Measurements from ENCODE around the gene BRDT. TPM values are rescaled to one million over a fixed set of nuclear protein-coding genes. Genes with fewer than 3 reads are reported as not detected.

Gene BRDT
- total and polyA plus RNA-seq, 7 donors = not detected

DNA sequence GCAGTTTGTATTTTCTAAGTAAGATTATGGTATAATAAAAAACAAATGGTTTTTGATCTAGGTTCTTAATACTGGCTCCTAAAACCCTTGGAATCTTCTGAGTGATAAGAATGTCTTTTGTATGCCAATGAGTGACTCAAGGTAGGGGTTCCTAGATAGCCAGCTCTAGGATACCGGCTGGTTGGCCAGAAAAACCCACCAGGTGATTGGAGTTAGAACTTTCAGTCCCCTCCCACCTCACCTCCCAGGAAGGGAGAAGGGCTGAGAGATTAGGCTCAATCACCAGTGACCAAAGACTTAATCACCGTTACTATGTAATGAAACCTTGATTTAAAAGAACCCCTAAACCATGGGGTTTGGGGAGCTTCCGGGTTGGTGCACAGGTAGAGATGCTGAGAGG is 8.7 kb upstream of the BRDT start:
- TF ChIP-seq EP300 (IDR thresholded peaks at IDR 0.05) (no peak), POLR2A (IDR thresholded peaks at IDR 0.05) (no peak), POLR2AphosphoS5 (IDR thresholded peaks at IDR 0.05) (no peak), CTCF (IDR thresholded peaks at IDR 0.05) (no peak)
- DNase-seq = no peak
- Histone ChIP-seq H3K4me1 (no peaks in the 10 kb centered on the region), H3K4me3 (no peak overlapping the region), H3K27me3 (no peaks in the 10 kb centered on the region), H3K9me3 (no peaks in the 10 kb centered on the region), H3K36me3 (no peaks in the 10 kb centered on the region), H3K27ac (no peak overlapping the region)
- intact Hi-C loops (cut with DNase I) = no loop called here
- 88 to 90% methylated on average over 3 of the region's 3 CpGs for WGBS, 2 donors

GRCh38 chr1:91944087-91944486 is 5.1 kb upstream of the BRDT start:
- 88 to 91% methylated on average over 3 of the region's 3 CpGs for WGBS, 2 donors
- Histone ChIP-seq H3K4me1 (no peaks in the 10 kb centered on the region), H3K36me3 (no peaks in the 10 kb centered on the region), H3K9me3 (no peaks in the 10 kb centered on the region), H3K4me3 (no peak overlapping the region), H3K27me3 (no peaks in the 10 kb centered on the region), H3K27ac (no peak overlapping the region)
- no peak for DNase-seq
- TF ChIP-seq POLR2AphosphoS5 (IDR thresholded peaks at IDR 0.05) (no peak), POLR2A (IDR thresholded peaks at IDR 0.05) (no peak), EP300 (IDR thresholded peaks at IDR 0.05) (no peak), CTCF (IDR thresholded peaks at IDR 0.05) (no peak)
- intact Hi-C loops (cut with DNase I) = no loop called here

- no peak for TF ChIP-seq CTCF (IDR thresholded peaks at IDR 0.05)
- TF ChIP-seq POLR2AphosphoS5 (IDR thresholded peaks at IDR 0.05) = no peak
- no peak for TF ChIP-seq POLR2A (IDR thresholded peaks at IDR 0.05)
- no peak for TF ChIP-seq EP300 (IDR thresholded peaks at IDR 0.05)
- DNase-seq = no peak
- no peak overlapping the region for H3K27ac ChIP-seq
Observed at GRCh38 chr1:91948097-91948496, 1.1 kb upstream of the BRDT start.

GRCh38 chr1:91948501-91949355 is 473 bp upstream of the BRDT start:
- intact Hi-C loops (cut with DNase I) = no loop called here
- Histone ChIP-seq H3K36me3 (no peaks in the 10 kb centered on the region), H3K9me3 (no peaks in the 10 kb centered on the region), H3K27me3 (no peaks in the 10 kb centered on the region), H3K27ac (no peak overlapping the region), H3K4me1 (no peaks in the 10 kb centered on the region), H3K4me3 (no peak overlapping the region)
- TF ChIP-seq POLR2A (IDR thresholded peaks at IDR 0.05) (no peak), POLR2AphosphoS5 (IDR thresholded peaks at IDR 0.05) (no peak), EP300 (IDR thresholded peaks at IDR 0.05) (no peak)
- WGBS, 2 donors = 76 to 88% methylated on average over 29 of the region's 29 CpGs
- no peak for DNase-seq

More at GRCh38 chr1:91948097-91948496, 1.1 kb upstream of the BRDT start:
- Histone ChIP-seq H3K4me3 (no peak overlapping the region), H3K36me3 (no peaks in the 10 kb centered on the region), H3K4me1 (no peaks in the 10 kb centered on the region), H3K27me3 (no peaks in the 10 kb centered on the region), H3K9me3 (no peaks in the 10 kb centered on the region)
- 73 to 75% methylated on average over 4 of the region's 4 CpGs for WGBS, 2 donors
- intact Hi-C loops (cut with DNase I) = no loop called here

GRCh38 chr1:91952187-91952586 is 3.0 kb downstream of the BRDT start:
- TF ChIP-seq POLR2A (IDR thresholded peaks at IDR 0.05) (no peak), EP300 (IDR thresholded peaks at IDR 0.05) (no peak), POLR2AphosphoS5 (IDR thresholded peaks at IDR 0.05) (no peak), CTCF (IDR thresholded peaks at IDR 0.05) (no peak)
- no peak overlapping the region for H3K4me3 ChIP-seq
- H3K4me1 ChIP-seq = no peaks in the 10 kb centered on the region
- intact Hi-C loops (cut with DNase I) = no loop called here
- no peaks in the 10 kb centered on the region for H3K9me3 ChIP-seq
- H3K27ac ChIP-seq = no peak overlapping the region
- DNase-seq = no peak
- H3K36me3 ChIP-seq = no peaks in the 10 kb centered on the region
- H3K27me3 ChIP-seq = no peaks in the 10 kb centered on the region
- WGBS, 2 donors = 46% methylated on average over 2 of the region's 2 CpGs
